NCI-H748 treated with DMSO at 0.1 percent for 48 hours (cell line): Measurements from ENCODE around the gene P2RX6.
"Not testable (repeated sequence)": the region's sequence is repeated elsewhere in the genome, so short reads cannot be mapped to it uniquely, and the experiment has no call there.

Experiments
- DNase-seq: peaks from one replicate; lab custom pipeline; 2025; lab: John Stamatoyannopoulos, UW

Gene P2RX6

GRCh38 chr22:21014726-21015465, at the start of gene P2RX6:
TSS of gene P2RX6 (plus strand) at chr22:21015165. CDS start at chr22:21015175, 10 bp downstream.
- DNase-seq, result no peak

GRCh38 chr22:20965888-20966855, 48.8 kb upstream of the P2RX6 start:
- DNase-seq, result no peak

GRCh38 chr22:20966883-20967696, 47.9 kb upstream of the P2RX6 start, which contains the start of gene AIFM3:
TSS of gene AIFM3 (plus strand) at chr22:20967255. CDS start at chr22:20967945, 690 bp downstream.
- DNase-seq, result no peak

GRCh38 chr22:20967697-20968211, 47.2 kb upstream of the P2RX6 start:
- DNase-seq, result no peak

GRCh38 chr22:20968281-20968977, 46.5 kb upstream of the P2RX6 start:
- DNase-seq, result no peak

GRCh38 chr22:20970939-20971657, 43.9 kb upstream of the P2RX6 start:
- no peak for DNase-seq

GRCh38 chr22:20972014-20972694, 42.8 kb upstream of the P2RX6 start:
- not testable (repeated sequence) for DNase-seq

- no peak for DNase-seq
Observed at GRCh38 chr22:20972933-20973577, 41.9 kb upstream of the P2RX6 start.

- DNase-seq, result no peak
Observed at GRCh38 chr22:20973634-20974286, 41.2 kb upstream of the P2RX6 start.

GRCh38 chr22:20974336-20974955, 40.5 kb upstream of the P2RX6 start:
- DNase-seq, result no peak

GRCh38 chr22:20975541-20976290, 39.2 kb upstream of the P2RX6 start:
- no peak for DNase-seq

GRCh38 chr22:20976291-20976877, 38.6 kb upstream of the P2RX6 start:
- no peak for DNase-seq

- DNase-seq, result no peak
Observed at GRCh38 chr22:20977019-20977418, 37.9 kb upstream of the P2RX6 start.

GRCh38 chr22:20977516-20978170, 37.3 kb upstream of the P2RX6 start:
- no peak for DNase-seq

GRCh38 chr22:20978419-20978818, 36.5 kb upstream of the P2RX6 start:
- DNase-seq, result no peak

GRCh38 chr22:20979243-20979809, 35.6 kb upstream of the P2RX6 start:
- no peak for DNase-seq
